GM21423 (cell line): ENCODE results near the gene CLDN5.

Source experiments
- ATAC-seq: cut with Tn5 transposase; IDR thresholded peaks from one replicate; pipeline ENCODE4 v1.9.1; 2021; ENCODE audit warnings: mild to moderate bottlenecking, moderate library complexity; ENCODE audit not compliant: unreplicated experiment

Gene CLDN5

DNA sequence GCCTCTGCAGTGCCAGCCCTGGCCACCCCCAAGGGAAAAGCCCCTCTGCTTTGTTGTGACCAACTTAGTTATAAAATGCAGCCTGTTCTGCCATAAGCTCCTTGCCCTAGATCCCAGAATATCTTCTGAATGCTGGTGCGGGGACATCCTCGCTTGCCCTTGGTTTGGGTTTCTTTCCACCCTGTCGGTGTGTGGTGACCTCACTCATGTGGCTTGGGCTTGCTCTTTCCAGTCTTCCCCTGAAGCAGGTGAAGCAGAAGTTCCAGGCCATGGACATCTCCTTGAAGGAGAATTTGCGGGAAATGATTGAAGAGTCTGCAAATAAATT, 16.7 kb downstream of the CLDN5 start:
- ATAC-seq = no peak

DNA sequence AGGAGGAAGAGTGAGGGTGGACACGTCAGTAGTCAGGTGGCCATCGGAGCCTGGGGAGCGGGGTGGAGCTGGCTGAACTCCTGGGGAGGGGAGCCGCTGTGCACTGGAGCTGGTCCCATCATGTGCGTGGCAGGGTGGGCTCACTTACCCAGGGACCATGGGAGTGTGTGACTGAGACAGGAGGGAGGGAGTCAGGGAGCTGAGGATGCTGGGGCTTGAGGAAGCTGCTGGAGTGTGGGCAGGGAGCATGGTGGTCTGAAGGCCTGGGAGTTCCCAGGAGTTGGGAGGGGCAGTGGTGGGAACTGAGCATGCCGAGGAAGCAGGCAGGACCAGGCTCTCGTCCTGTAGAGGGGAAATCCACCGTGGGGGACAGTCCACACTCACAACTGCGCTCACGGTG, 18.0 kb downstream of the CLDN5 start:
- ATAC-seq = no peak

DNA sequence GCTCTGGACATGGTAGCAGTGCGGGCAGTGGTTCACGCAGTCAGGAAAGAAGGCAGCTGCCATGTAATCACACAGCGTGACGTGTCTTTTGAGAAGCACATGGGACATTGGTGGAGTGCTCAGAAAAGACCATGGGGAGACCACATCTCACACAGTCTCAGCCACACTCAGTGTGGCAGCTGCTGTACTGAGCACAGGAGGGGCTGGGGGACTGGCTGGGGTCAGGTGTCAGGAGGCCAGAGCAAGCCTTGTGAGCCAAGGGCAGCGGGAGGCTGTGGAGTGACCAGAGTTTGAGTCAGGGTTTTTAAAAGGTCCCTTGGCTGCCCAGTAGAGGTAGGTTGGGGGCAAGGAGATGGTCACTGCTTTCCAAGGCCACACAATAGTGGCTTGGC, 18.5 kb downstream of the CLDN5 start:
- ATAC-seq = no peak

DNA sequence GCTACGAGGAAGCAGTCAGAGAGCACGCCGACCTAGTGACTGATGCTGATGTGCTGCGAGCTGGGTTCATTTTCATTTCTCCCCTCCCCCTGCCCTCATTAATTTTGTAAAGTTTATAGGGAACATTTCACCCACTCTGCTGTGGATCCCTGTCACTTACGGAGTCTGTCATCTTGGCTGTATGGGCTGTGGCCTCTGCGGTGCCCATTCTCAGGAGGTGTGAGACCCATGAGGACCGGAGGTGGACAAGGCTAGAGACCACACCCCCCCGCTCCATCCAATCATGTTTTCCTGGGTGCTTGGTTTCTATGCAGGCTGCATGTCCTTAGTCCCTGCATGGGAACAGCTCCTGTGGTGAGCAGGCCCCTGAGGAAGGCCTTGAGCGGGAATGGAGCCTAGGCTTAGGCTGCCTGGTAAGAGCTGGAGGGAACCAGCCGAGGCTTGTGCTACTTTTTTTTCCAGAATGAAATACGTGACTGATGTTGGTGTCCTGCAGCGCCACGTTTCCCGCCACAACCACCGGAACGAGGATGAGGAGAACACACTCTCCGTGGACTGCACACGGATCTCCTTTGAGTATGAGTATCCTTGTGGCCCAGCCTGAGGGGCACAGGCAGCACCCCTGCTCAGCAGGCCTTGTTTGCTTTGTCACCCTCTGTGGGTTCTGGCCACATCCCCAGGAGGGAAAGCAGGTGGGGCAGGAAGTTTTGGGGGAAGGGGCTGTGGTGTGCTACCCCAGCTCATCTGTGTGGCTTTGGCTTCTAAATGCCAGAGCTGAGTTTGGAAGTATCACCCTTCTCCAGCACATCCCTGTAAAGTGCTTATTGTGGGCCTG, 19.1 kb downstream of the CLDN5 start:
- no peak for ATAC-seq

DNA sequence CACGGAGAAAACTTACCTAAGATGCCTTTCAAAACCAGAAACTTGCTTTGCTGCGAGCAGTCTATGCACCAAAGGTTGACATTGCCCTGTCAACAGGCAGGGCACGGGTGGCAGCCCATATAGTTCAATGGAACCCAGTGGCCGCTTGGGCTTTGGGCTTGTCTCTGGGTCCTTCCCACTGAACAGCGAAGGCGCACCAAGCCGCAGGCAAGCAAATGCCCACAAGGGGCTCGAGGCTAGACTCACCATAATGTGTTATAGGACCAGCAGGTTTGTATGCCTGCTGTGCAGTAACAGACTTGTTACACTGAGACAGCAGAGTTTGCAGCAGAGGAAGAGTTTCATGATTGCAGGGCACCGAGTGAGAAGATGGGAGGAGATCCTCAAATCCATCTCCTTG, 20.3 kb downstream of the CLDN5 start:
- no peak for ATAC-seq

DNA sequence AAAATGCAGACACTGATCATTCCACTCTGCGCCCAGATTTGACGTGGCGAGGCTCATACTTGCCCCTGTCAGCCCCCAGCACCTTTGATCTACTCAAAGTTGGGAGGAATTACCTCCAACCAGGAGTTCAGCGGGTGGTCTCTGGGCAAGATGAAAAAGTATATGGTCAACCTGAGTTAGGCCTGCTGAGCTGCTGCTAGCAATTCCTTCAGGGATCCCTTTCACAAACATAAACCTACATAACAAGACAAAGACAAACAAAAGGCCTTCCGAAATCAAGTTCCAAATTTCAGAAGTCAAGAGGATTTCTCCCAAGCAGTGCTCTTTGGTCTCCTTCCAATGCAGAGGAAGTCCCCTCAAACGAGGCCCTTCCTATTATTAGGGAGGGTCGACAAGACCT, 20.8 kb downstream of the CLDN5 start:
- no peak for ATAC-seq

DNA sequence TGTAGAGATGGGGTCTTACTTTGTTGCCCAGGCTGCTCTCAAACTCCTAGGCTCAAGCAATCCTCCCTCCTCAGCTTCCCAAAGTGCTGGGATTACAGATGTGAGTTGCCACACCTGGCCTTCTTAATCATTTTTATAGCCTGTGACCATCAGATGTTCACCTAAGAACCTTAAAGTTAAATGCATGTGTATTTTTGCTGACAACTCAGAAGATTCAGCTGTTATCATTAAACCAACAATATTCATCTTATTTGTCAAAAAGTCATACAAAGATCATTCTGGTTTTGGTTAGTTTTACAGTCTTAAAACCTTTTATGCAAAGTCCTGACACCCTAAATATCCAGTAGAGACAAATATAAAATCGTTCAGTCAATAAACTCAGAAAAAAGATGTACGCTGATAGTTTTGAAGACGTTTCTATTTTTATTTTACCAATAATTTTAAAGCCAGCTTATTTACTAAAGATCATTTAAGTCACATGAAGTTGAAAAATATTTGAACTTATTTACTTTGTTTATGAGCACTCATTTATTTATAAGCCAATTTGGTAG, 22.2 kb downstream of the CLDN5 start:
- no peak for ATAC-seq

DNA sequence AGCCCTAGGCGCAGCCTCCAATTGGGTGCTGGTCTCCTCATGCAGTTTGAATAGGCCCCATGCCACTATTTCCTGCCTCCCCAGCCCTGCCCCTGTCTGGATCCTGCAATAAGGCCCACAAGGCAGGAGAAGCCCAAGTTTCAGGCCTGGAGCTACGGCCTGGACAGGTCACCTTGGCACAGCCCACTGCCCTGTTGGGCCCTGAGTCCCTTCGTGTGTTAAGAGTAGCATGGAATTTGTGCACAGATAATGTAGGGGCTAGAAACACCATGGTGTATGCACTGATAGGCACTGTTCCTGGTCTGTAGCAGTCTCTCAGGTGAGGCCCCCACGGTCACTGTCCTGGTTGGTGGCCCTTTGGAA, 24.3 kb downstream of the CLDN5 start:
- no peak for ATAC-seq

DNA sequence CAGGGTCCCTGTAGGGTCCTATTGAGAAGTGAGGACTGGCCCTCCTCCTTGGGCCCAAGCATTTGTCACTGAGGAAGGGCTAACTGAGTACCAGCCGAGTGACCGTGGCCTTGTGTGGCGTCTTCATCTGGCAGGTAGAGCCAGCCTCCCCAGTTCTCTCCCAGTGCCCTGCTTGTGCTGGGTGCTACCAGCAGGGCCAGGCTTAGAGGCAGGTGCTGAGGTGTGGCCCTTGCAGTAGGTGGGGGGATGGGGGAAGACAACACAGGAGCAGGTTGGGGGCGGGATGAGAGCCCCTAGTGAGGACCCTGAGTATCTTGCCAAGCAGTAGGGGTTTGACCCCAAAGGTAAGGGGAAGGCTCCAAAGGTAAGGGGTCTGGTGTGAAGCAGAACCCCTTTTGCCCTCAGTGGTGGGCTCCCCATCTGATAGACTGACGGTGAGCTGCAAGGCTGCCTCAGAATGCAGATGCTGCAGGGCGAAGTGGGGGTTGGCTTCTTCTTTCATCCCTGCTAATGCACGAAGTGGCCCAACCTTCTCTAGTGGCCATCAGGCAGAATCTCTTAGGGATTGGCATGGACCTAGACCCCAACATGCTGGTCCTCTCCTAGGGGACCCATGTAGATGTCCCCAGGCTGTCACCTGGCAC, 24.9 kb downstream of the CLDN5 start:
- ATAC-seq = no peak

DNA sequence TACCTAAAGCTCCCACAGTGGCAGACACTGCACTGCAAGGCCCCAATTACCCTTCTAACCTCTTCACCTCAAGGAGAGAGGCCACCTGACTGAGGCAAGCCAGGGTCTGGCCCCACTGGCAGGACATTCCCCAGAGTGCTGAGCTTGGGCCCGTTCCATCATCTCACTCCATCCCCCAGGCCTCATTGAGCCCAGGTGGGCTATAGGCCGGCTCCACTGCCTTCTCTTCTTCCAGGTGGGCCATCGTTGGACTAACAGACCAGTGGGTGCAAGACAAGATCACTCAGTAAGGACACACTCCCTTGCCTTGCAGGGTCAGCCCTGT, 25.4 kb downstream of the CLDN5 start:
- no peak for ATAC-seq

DNA sequence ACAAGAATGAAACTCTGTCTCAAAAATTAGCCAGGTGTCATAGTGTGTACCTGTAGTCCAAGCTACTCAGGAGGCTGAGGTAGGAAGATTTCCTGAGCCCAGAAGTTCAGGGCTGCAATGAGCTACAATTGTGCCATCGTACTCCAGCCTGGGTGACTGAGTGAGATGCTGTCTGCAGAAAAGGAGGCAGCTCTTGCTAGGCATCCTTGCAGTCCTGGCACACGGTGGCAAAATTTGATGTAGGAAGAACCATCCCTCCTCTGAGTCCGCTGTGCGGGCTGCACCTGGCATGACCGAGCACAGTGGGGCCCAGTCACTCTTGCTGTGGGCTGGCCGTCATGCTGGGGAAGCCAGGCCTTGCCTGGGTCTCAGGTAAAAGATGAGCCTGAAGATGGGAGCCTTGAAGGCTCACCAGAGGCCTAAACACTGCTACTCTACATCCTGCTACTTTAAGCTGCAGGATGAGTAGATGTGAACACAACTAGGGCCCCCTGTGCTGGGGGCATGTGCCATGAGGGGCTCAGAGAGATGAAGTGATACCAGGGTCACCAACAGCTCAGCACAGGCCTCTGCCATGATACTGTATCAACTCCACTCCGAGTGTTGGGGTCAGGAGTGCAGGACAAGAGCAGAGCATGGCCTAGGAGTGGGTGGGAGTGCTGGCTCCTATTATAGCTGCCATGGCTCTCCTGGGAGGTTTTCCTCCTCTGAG, 25.9 kb downstream of the CLDN5 start:
- no peak for ATAC-seq

DNA sequence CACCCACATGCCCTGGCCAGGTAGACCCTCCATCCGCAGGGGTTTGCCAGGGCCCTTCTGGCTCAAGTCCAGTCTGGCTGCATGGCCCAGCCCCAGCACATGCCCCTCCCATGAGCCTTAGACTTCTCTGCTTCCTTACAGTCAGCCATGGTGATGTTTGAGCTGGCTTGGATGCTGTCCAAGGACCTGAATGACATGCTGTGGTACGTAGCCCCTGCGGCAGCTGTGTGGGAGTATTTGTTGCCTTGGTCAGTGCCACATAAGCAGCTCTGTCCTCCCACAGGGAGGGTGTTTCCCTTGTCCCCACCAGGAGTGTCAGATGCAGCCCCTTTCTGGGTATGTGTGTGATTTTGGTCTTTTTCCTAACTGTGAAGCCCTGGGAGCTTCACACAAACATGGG, 27.0 kb downstream of the CLDN5 start:
- no peak for ATAC-seq

DNA sequence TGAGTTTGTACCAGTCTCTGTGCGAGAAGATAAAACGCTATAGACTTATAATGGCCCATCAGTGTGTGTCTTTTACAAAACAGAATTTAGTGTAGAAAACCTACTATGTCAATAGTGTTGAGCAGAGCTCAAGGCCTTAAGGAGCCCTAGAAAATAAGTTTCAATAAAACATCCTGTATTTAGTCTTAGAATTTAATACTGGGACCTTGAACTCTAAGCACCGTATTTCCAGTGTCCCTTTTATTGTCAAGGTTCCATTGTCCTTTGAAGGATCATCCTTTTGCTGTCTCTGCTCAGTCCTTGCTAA, 27.9 kb downstream of the CLDN5 start:
- no peak for ATAC-seq

DNA sequence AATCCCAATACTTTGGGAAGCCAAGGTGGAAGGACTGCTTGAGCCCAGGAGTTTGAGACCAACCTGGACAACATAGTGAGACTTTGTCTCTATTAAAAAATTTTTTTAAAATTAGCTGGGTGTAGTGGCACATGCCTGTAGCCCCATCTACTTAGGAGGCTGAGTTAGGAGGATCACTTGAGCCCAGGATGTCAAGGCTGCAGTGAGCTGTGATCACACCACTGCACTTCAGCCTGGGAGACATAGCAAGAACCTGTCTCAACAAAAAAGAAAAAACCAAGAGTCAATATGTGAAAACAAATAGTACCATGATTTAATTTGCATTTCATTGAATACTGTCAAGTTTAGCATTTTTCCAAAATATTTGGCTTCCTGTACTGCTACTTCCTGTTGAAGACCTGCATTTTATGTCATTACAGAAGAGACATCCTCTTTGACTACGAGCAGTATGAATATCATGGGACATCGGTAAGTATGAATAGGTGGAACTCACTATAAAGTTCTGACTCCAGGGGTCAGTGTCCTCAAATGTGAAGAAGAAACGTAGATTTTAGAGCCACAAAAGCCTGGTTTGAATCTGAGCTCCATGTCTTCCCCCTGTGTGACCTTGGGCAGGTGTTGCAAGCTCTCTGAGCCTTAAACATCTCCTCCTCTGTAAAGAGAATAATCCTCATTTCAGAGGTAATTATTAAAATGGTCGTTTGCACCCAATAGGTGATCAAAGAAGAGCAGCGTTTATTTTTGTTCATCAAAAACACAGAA, 28.5 kb downstream of the CLDN5 start:
- no peak for ATAC-seq

DNA sequence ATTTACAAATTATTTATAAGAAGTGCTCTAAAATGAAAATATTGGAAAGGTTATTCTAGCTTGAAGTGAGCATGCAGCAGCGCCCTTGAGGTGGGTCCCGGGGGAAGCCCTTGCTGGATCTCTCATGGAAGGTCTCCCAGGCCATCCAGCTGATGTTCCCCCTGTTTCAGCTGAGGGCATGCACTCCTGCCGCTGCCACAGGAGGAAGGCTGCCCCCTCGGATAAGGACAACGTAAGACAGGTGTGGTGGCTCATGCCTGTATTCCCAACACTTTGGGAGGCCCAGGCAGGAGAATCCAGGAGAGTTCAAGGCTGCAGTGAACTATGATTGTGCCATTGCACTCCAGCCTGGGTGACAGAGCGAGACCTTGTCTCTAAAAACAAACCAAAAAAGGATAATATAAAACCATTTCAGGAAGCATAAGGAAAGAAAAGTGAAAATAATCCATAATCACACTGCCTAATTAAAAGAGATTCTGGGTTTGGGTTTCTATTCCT, 29.5 kb downstream of the CLDN5 start:
- no peak for ATAC-seq

DNA sequence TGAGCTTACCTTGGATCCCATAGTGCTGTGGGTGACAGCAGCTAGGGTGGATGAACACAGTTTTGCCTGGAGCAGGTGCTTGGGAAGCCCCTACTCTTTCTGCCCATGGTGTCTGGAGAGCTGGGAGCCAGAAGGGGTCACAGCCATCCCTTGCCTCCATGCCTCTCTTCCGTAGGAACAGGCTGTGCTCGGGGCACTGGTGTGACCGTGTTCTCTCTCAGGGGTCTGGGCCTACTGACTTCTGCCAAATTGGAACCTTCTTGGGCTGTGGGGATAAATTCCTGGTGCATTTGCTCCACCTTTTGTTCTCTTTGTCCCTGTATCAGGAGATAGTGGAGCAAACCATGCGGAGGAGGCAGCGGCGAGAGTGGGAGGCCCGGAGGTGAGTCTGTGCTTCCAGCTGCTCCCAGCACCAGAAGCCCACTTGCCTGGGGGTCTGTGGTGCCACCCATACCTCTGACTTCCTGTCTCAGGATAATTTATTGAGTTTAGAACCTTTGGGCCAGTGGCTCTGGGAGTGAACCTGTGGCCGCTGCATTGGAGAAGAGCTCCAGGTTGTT, 30.1 kb downstream of the CLDN5 start:
- no peak for ATAC-seq

DNA sequence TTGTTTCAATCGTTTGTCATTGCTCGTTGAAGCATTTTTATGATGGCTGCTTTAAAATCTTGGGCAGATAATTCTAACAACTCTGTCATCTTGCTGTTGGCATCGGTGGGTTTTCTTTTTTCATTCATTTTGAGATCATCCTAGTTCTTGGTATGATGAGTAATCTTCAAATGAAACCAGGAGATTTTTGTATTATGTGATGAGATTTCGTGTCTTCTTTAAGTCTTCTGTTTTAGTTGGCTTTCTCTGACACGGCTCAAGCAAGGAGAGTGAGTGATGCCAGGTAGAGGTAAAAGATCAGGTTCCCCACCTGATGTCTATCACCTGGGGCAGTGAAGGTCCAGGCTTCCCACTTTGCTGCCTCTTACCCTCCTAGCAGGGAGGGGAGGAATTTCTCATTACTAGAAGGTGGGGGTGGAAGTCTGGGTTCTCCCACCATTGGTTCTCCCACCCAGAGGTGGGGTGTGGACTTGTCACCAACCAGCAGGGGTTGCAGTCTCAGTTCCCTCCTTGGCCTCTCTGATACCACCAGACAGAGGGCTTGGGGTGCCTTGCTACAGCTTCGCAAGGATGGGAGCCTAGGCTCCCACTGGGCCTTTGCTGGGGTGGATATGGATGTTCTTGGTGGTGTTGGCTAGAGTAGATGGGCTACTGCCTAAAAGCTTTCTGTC, 31.6 kb downstream of the CLDN5 start:
- ATAC-seq = no peak

DNA sequence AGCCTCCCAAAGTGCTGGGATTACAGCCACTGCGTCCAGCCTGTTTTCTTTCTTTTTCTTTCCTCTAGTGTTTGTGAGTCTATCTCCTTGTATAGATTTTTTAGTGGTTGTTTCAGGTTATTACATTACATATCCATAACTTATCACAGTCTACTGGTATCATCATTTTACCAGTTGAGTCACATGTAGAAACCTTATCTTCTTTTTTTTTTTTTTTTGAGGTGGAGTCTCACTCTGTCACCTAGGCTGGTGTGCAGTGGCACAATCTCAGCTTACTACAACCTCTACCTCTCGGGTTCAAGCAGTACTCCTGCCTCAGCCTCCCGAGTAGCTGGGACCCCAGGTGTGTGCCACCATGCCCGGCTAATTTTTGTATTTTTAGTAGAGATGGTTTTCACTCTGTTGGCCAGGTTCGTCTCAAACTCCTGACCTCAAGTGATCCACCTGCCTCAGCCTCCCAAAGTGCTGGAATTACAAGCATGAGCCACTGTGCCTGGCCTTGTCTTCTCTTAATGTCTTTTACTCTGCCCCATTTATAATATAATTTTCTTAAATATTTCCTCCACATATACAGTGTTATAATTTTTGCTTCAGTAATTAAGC, 33.5 kb downstream of the CLDN5 start:
- ATAC-seq = no peak

DNA sequence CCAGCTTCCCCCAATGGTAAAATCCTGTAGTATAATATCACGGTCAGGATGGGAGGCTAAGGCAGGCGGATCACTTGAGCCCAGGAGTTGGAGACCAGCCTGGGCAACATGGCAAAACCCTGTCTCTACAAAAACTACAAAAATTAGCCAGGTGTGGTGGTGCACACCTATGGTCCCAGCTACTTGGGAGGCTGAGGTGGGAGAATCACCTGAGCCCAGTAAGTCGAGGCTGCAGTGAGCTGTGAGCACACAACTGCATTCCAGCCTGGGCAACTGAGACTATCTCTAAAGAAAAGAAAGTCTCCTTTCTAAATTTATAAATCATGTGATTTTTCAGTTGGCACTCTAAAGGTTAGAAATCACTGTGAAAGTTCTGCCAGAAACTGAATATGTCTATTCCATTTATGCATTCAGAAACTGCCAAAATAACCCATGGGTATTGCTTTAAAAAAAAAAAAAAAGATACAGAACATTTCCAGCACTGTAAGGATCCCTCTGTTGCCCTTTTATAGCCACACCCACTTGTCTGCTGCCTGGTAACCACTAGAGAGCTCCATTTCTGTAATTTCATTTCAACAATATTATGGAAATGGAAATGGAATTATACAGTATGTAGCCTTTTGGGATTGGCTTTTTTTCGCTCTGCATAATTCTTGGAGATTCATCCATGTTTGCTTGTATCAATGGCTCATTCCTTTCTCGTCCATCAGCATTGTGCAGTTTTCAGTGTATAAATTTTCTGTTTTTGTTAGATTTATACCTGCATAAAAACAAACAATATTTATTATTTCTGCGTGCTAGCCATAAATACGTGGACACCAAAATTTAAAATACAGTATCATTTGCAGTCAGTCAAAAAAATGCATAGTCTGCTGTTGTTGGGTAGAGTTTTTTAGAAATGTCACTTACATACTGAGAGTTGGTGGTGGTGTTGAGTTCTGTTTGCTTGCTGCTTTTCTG, 35.0 kb downstream of the CLDN5 start:
- no peak for ATAC-seq
